ENCODE measurements around the gene CDK6.

DNA sequence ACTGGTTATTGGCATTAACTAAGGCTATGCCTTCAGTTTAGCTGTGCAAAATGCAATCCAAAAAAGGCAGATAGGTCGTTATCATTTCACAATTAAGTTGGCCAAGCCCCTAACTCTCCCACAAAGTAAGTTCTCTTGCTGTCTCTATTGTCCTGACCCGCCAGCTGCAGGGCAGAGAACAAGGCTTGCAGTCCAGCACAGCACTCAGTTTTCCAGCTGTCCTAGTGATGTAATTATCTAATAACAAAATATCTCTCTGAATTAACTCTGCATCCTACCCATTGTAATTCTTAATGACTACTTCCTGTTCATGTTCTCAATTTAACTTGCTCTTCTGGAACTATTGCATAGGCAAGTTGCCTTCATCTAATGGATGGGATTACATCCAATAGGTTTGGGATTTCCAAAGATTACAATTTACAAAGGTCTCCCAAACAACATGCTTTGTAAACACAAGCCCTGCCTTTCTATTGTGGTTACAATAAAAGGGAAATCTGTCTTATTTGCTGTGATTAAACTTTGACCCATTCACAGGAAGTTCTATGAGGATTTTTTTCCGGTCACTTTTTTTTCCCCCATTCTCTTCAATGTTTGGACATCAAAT is 55.2 kb downstream of the CDK6 start:
- no peak for TF ChIP-seq POLR2A (IDR thresholded peaks at IDR 0.05)
- TF ChIP-seq, protein P1, sequence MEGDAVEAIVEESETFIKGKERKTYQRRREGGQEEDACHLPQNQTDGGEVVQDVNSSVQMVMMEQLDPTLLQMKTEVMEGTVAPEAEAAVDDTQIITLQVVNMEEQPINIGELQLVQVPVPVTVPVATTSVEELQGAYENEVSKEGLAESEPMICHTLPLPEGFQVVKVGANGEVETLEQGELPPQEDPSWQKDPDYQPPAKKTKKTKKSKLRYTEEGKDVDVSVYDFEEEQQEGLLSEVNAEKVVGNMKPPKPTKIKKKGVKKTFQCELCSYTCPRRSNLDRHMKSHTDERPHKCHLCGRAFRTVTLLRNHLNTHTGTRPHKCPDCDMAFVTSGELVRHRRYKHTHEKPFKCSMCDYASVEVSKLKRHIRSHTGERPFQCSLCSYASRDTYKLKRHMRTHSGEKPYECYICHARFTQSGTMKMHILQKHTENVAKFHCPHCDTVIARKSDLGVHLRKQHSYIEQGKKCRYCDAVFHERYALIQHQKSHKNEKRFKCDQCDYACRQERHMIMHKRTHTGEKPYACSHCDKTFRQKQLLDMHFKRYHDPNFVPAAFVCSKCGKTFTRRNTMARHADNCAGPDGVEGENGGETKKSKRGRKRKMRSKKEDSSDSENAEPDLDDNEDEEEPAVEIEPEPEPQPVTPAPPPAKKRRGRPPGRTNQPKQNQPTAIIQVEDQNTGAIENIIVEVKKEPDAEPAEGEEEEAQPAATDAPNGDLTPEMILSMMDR (IDR thresholded peaks at IDR 0.05) = no peak
- no peak for TF ChIP-seq EP300 (IDR thresholded peaks at IDR 0.05)

All from gastroesophageal sphincter (tissue), 3 donors.